NCI-H446 (cell line): ENCODE results near the gene SLC30A3.
A peak's percentile ranks its signal among the peaks of the same experiment; 100 is the strongest.
"Not testable (repeated sequence)": the region's sequence is repeated elsewhere in the genome, so short reads cannot be mapped to it uniquely, and the experiment has no call there.

Experiments used
- DNase-seq, 2 experiments: peaks; one replicate each; lab custom pipeline; 2025; lab: John Stamatoyannopoulos, UW

SLC30A3 gene

DNA sequence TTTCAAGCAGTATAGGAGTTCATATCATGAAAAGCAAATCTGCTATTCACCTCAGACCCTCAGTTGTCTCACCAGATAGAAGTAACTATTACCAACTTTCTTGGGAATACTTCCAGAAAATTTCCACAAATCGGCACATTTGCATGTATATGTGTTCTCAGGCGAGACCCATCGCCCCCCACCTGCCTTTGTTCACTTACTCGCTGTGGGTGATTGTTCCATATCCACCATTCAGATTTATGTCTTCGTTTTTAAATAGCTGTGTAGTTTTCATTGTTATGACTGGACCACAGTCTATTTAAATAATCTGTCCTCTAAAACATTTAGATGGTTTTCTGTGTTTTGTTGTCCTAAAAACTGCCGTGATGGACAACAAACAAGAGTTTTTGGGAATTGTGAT, 22.6 kb upstream of the SLC30A3 start:
- no peak for DNase-seq

DNA sequence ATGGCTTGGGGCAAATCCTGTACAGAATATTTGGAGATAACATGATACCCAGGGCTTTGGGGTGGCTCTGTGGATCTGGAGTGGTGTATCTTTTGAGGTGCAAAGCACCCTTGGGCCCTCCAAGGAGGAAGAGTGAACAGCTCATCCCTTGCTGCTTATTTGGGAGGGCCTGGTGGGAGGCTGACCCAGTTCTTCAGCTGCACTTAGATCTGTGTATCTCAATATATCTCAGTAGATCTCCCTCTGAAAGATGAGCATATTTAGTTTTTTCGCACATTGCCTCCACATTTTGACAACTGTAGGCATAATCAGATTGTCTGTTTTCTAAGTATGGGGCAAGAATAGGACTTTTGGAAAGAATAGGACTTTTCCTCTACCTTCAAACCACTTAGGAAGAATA, 22.1 kb upstream of the SLC30A3 start:
- DNase-seq = no peak

DNA sequence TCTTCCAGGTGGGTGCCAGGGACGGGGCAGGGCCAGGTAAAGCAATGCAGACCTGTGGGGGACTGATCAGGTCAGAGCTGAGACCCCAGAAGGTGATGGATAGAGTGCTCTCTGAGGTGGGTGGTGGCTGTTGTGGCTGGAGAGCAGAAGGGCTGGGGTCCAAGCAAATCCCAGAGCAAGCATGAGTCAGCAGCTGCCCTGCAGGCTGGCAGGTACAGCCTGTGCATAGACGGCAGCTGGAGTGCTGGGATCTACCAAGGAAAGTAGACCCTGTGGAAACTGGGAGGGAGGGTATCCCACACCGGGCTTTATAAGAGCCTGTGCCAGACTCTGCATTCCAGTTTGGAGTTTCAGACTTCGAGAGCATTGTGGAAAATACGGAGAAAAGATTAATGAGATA, 20.0 kb upstream of the SLC30A3 start:
- no peak for DNase-seq

DNA sequence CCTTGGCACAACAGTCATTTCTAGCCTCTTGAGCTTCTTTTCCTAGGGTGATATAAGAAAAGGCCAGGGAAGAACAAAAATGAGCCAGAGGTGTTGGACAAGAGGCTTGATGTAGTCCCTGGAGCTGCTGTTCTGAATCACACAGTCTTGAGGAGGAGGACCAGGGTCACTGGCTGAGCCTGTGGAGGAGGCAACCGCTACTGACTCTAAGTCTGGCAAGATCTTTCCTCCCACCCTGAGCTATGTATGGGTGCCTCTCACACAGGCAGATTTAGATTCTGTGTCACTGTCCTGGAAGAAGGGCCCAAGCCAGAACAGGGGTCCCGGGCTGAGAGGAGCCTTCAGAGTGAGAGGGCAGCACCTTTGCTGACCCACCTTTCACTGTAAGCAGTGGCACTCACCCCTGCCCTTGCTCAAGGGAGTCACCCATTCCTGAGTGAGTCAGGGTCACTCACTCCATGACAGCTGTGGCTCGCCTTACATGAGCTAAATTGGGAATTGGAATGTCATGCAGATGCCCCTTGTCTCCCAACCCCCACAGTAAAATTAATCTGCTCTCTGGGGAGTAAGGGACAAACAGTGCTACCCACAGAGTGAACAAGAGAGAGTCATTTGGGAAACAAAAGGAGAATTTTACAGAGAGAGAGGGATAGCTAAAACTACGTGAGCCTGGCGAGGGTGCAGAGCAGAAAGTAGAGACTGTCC, 19.2 kb upstream of the SLC30A3 start, which contains the start of gene TRIM54:
TSS of gene TRIM54 (plus strand) at position 575 of the 705 bp plus-strand sequence. CDS start 303 bp downstream, outside the sequence.
- no peak for DNase-seq

DNA sequence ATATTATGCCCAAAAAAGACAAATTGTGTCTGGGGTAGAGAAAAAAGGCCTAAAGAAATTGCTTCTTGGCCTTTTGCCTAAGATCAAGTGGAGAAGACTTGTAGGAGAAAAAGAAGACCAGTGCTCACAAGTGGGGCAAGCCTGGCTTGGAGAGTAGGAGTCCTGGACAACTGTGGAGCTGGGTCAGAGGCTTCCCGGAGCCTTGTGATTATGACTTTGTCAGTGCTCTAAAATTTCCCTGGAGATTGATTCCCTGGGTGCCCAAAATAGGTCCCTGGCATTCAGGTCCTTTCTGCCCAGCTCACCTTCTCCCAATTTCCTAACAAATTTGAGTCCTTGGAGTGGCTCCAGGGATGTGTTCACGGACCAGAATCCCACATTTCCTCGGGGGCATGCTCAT, 18.6 kb upstream of the SLC30A3 start:
- DNase-seq = no peak

DNA sequence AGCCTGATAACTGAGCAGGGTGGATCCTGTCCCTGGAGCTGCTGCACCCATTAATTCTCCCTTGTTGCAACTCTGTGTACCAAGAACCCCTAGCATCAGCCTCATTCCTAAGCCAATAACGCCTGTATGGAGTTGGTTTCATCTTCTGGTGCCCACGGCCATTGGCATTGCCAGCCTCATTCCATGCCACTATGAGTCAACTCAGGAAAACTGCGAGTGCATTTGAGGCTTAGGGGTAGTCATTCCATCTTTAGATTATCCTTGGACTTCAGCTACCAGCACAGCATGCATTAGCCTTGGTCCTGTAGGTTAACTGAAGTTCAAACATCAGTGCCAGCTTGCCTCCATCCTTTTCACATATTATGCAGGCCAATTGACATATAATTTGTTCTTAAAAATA, 18.0 kb upstream of the SLC30A3 start:
- DNase-seq = no peak

DNA sequence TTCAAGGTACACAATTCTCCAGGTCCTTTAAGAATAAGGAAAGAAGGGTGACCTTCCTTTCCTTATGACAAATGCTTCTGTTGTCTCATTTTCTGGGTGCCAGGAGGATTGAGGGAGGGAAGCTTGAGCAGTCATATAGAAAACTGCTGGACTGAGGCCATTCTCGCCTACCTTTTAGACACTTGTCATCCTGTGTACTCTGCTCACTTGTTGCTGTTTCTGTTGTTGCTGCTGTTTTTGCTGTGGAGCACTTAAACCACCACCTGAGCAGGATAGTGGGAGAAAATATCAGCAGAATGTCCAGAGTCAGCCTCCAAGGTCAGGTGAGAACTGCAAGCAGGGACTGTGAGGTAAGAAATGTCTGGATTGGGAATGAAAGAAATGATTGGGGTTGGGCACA, 15.2 kb upstream of the SLC30A3 start:
- no peak for DNase-seq

DNA sequence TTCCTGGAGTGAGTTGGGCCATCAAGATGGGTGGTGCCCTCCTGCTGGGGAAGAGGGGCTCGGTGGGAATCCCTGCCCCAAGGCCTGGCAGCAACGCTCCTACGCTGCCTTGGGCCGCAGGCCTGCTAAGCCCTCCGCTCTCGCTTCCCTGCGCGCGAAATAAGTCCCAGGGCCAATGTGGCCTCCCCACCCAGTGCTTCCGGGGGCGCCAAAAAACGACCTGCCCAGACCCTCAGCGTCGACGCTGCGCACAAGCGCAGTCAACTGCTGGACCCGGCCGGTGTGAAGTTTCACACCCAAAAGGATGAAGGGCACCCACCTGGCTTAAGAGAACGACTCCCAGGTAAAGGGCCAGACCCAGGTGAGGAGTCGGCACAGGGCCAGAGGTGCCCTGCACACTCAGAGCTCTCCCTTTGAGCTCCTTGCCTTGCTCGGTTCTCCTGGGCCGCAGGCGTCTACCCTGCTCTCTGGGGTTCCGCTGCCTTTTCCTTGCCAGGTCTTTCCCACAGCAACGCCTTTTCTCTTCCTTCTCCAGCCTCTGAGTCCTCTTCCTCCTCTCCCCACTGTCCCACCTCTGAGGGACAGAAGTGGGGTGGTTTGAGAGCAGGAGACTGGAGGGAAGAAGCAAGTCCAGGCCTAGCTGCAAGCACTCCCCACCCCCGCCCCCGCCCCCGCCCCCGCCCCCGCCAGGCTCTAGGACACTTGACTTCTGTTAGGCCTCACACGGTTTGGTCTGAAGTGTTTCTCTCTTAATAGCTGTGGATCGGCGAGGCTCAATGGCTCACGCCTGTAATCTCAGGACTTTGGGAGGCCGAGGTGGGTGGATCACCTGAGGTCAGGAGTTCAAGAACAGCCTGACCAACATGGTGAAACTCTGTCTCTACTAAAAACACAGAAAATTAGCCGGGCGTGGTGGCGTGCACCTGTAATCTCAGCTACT, 12.6 kb upstream of the SLC30A3 start, which contains the start of gene DNAJC5G:
TSS of gene DNAJC5G (plus strand) at position 223 of the 940 bp plus-strand sequence. CDS start 1,296 bp downstream, outside the sequence.
- no peak for DNase-seq

DNA sequence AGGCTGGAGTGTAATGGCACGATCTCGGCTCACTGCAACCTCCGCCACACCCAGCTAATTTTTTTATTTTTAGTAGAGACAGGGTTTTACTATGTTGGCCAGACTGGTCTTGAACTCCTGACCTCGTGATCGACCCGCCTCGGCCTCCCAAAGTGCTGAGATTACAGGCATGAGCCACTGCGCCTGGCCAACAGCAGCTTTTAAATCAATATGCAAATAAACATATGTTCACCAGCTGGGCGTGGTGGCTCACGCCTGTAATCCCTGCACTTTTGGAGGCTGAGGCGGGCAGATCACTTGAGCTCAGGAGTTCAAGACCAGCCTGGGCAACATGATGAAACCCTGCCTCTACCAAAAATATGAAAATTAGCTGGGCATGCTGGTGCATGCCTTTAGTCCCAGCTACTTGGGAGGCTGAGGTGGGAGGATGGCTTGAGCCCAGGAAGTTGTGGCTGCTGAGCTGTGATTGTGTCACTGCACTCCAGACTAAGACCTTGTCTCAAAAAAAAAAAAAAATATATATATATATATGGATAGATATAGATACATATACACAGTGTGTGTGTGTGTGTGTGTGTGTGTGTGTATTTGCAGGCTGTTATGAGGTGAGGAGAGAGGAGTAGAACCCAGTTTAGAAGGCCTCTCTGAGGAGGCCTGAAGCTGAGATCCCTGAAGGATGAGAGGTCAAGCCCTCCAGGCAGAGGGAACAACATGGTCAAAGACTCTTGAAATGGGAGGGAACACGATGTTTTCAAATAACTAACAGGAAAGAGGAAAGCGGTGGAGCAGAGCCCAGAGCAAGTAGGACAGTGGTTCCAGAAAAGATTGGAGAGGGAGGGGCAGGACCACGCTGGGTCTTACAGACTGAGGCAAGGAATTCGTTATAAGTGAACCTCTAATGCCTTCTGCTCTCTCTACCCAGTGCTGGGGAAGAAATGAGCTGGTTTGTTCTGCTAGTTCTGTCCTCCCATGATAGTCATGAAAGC, 10.0 kb upstream of the SLC30A3 start:
- not testable (repeated sequence) for DNase-seq

DNA sequence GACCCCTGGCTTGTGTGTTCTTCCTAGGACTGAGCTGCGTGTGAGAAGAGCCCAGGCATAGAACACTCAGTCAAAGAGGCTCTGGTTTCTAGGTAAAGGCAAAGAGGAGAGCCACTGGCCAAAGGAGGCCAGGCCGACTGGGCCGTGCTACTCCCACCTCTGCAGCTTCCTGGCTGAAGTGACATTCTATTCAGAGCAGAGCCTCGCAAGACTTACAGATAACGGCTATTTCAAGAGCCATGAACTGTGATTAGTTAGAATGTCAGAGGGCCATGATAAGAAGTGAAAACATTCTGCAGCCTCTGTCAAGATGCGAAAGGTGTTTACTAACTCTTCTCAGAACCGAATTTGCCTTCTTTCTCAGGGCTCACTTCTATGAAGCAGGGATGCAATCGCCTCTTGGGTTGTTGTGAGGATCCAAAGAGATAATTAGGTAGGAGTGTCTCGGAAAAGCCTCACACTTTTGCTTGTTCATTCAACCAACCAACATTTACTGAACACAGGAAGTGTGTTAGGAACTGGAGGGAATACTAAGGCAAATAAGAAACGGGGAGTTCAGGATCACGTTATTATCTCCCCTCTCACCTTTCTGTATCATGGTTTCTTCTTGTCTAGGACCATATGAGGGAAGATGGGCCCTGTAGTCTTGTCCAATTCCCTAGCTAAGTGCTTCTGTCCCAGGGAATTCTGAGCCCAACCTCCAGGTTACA, 8.9 kb upstream of the SLC30A3 start:
- no peak for DNase-seq

DNA sequence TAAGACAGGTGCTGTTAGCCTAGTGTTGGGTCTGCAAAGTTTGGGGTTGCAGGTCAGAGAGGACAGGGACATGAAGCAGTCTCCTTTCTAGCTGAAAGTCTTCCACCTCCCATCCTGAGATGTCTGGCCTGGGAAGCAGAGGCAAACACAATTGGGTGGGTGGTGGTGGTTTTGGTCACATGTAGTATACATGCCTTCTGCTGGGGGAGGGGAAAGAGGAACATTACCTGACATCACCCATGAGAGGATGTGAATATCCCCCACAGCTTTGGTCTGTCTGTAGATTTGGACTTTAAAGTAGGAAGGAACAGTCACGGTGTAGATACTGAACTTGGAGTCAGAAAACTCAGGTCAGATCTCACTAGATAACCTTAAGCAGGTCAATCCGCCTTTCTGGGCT, 7.8 kb upstream of the SLC30A3 start:
- no peak for DNase-seq

DNA sequence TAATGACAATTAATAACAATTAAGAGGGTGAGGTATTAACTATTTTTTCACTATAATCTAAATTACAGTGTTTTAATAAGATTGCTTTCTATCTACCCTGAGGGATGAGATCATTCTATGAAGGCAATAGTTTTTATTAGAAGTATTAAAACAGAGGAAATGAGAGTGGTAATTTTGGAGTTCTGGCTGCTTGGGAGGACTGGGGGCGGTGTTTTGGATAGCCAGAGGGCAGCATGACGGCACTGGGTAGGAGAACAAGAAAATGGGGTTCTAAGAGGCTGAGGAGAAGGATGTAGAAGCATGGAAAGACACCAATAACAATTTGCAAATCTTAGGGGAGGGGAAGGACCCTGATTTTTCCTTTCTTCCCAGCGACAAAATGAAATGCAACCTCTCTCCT, 7.3 kb upstream of the SLC30A3 start:
- DNase-seq = no peak

DNA sequence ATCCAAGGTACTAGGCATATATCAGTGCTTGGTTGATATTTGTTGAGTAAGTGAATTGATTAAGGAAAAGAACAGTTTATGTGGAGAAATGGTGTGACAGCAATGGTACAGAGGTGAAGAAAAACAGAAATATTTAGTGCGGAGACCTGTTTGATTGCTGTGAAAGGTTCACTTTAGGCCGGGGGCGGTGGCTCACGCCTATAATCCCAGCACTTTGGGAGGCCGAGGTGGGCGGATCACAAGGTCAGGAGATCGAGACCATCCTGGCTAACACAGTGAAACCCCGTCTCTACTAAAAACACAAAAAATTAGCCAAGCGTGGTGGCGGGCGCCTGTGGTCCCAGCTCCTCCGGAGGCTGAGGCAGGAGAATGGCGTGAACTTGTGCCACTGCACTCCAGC, 5.4 kb upstream of the SLC30A3 start:
- not testable (repeated sequence) for DNase-seq

DNA sequence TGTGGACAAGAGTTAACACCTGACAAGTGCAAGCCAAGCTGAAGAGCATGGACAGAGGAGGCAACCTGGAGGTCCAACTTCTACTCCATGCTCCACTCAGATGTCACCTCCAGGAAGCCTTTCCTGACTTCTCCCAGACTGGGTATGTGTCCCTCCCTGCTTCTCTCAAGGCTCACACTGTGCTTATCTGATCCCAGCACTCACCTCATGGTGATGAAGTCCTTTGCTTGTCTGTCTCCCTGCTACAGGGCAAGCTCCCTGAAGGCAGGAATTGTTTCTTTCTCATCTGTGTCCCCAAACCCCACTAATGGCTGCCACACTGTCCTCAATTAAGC, 2.7 kb upstream of the SLC30A3 start:
- DNase-seq = no peak

DNA sequence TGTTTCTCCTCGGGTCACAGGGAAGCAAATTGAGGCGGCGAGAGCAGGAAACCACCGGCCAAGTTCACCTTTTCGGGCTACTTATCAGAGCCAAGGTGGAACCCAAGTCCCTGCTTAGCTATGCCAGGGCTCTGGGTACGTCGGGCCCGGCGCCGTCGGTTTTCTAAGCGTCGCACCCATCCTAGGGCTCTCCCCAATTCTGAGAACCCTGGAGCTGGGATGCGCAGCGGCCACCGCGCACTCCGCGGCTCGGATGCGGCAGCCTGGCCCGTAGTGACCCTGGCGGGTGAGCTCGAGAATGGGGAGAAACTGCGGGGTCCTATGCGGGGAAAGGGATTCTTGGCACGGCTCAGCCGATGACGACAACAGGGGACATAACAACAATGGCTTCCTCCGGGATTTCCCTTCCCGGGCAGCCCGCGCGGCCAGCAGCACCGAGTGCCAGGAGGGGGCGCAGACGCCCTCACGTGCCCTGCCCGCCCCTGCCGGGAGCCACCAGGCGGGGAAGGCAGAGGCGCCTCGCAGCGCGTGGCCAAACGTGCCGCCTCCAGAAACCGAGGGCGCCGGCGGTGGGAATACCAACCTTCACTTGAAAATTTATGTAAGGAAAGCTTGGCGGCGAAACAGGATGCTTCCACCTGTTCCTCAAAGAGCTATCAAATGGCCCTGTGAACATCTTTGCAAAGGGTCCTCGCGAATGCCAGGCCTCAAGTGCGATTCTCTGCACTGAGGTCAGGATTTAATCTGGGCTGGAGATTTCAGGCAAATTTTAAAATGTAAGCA, 2.1 kb upstream of the SLC30A3 start:
- peak in 1 of 2 experiments; percentile 43 for DNase-seq

DNA sequence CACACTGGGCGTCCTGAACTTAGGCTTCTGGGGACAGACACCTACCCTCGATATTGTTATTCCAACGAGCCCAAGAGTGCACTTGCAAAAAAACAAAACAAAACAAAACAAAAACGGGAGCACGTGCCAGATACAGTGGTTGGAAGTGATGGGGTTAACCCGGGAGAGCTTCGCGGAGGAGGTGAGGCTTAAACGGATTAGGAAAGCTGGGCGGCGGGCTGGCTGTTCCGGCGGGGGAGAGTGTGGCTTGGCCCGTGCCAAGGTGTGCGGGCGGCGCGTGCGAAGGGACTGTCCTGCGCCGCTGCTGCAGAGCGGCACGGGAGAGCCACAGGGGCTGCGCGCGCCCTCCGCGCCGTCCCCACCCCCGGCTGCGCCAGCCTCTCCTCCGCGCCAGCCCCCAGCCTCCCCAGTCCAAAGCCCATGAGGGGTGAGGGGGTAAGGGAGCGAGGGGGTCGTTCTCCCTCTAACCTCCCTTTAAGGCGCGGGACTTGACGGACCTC, 1.5 kb upstream of the SLC30A3 start:
- no peak for DNase-seq

DNA sequence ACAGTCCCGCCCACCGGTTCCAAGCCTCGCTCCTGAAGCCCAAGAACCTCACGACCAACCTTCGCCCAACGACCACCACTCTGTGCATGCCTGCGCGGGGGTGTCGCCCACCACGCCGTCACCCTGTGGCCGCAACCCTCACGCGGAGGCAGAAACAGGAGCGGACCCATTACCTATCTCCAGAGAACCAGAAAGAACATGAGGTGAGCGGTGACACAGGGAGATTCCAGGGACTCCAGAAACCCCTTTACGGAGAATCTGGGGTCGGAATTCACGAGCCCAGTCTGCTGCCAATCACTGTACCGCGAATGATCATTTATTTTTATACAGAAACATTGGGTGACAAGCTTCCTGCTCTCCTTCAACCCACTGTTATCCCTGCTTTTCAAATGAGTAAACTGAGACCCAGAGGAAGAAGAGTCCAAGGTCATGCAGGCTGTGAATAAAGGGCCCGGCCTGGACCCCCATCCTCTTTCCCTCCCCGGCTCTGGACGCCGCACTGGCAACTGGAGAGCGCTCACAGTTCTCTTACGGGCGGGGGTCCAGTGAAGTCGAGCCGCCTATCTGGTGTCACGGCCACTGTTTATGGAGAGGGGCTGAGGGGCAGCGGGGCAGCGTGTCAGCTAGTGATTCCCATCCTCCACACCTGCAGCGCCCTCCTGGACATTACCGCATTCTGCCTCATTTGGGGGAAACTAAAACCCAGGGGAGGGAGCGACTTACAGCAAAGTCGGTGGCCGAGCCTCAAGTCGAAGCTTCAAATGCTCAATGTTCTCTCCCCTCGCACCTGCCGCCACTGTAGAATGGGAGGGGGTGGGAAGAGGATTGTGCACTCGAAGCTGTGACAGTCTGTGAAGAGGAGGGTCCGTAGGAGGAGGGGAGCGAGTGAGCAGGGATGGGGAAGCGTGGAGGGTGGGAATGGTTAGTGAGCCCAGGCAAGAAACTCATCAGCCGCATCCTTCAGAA, 723 bp upstream of the SLC30A3 start:
- DNase-seq = no peak

DNA sequence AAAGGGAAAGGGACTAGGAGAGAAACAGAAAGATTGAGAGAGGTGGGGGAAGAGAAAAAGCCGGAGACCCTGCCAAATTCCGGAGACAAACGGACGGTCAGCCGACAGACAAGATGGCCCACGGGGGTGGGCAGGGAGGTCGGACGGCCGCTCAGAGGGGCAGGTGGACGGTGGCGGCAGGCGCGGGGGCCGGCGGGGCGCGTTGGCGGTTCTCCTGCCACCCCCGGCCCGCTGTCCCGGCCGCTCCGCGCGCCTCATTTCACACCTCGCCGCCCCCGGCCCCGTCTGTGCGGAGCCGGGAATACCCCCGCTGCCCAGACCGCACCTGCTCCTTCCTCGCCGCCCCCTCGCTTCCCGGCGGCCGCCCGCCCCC, 935 bp downstream of the SLC30A3 start:
- DNase-seq = no peak
